ENCODE results near the gene WNT8B.

The WNT8B gene

DNA sequence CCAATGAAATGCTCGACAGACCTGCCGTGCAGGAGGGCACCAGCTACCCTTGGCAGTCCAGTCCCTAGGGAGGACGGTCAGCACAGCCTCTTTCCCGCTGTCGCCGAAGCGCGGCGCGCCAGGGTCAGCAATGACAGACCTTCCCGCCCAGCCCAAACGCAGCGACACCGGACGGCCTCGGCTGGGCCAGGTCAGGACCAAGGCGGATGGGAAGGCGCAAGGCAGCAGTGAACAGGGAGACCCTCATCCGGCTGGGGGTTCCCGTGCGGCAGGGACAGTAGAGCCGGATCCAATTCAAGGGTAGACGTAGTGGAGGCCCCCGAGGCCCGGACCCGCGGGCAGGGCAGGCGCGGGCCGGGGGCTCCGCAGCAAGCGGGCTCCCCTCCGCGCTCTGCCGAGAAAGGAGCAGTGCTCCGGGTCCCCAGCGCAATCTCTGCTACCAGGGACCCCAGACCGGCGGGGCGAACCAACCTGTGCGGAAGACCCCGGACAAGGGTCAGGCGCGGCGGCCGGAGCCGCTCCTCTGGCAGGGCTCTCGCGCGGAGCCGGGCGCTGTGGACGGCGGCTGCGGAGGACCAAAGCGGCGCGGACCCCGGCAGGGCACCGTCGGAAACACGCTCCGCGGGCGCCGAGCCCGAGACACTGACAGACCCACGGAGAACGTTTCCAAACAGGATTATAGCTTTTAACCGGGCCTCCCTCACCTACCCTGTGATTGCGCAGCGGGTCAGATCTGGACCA, 56.7 kb downstream of the WNT8B start, which contains the start of gene SEC31B:
Gene SEC31B (minus strand): TSS at position 551 of the 741 bp plus-strand sequence. CDS start 2,909 bp downstream, outside the sequence.
- DNase-seq (ENCODE audit: low spot score): peak; percentile 82

- DNase-seq (ENCODE audit: low spot score): no peak
Measured at GRCh38 chr10:100520811-100521210, 58.0 kb downstream of the WNT8B start.

GRCh38 chr10:100522107-100522801, 59.4 kb downstream of the WNT8B start:
- no peak for DNase-seq (ENCODE audit: low spot score)

DNA sequence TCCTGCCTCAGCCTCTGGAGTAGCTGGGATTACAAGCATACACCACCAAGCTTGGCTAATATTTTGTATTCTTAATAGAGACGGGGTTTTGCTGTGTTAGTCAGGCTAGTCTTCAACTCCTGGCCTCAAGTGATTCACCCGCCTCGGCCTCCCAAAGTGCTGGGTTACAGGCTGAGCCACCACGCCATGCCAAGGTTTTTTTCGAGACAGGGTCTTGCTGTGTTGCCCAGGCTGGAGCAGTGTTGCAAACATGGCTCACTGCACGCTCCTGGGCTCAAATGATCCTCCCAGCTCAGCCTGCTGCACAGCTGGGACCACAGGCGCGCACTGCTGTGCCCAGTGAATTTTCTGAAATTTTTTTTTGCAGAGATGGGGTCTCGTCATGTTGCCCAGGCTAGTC, 60.1 kb downstream of the WNT8B start:
- DNase-seq (ENCODE audit: low spot score): no peak

DNA sequence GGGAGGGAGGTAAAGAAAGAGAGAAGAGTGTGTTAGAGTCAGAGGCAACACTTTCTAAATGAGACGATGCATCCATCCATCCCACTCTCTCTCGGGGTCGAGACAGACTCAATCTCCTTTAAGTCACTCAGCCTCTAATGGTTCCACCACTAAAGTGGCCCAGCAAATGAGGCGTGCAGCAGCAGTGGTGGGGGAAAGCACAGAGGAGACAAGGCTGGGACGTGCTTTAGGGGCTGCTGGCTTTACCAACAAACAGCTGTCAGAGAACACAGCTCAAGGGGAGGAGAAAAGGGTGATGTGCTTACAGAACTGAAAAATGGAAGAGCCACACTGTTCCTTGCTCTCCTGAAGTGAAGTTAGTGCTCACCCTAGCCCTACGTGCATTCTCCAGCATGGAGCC, 61.4 kb downstream of the WNT8B start:
- no peak for DNase-seq (ENCODE audit: low spot score)

DNA sequence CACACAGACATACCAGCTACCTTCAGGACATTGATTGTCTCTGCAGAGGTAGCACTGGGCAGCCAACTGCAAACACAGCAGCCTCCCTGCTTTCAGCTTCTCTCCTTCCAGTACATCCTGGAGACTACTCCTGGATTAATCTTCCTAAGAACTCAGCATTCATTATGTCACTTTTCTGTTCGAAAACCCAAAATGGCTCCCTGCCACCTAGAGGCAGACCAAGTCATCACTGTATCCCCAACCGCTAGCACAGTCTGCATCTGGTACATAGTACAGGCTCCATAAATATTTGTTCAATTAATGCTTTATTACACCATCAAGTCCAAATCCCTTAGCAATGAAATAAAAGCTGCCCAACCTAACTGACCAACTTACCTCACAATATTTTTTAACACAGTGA, 61.8 kb downstream of the WNT8B start:
- no peak for DNase-seq (ENCODE audit: low spot score)

- no peak for DNase-seq (ENCODE audit: low spot score)
Measured at GRCh38 chr10:100528123-100528886, 65.5 kb downstream of the WNT8B start.

GRCh38 chr10:100528921-100529474, 66.2 kb downstream of the WNT8B start:
- DNase-seq (ENCODE audit: low spot score): no peak

- peak; percentile 92 for DNase-seq (ENCODE audit: low spot score)
Measured at GRCh38 chr10:100529475-100530298, 66.9 kb downstream of the WNT8B start, which contains the start of gene NDUFB8. Gene NDUFB8 (minus strand): TSS chr10:100529871. CDS start chr10:100529851, 20 bp downstream.

DNA sequence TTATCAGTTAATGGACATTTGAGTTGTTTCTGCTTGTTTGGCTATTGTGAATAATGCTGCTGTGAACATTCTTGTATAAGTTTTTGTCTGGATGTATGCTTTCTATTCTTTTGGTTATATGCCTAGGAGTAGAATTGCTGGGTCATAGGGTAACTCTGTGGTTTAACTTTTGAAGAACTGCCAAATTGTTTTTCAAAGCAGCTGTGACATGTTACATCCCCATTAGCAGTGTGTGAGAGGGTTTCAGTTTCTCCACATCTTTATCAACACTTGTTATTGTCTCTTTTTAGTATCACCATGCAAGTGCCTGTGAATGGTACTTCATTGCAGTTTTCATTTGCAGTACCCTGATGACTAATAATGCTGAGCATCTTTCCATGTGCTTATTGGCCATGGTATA, 69.0 kb downstream of the WNT8B start:
- no peak for DNase-seq (ENCODE audit: low spot score)
